SK-N-SH (cell line): ENCODE data around the gene PRKAG1. TPM values are rescaled to one million over a fixed set of nuclear protein-coding genes. Genes with fewer than 3 reads are reported as not detected.

Source experiments
- CTCF ChIA-PET: fragments of 300-600, 350-600 bp; formaldehyde crosslinking; extraction: SDS; loops from one replicate; lab custom pipeline; 2021; lab: Yijun Ruan, JAX
- POLR2A ChIA-PET: fragments of 350-600 bp; sonication (Branson Sonifier 250); formaldehyde crosslinking; extraction: SDS; loops from one replicate; lab custom pipeline; 2020; ENCODE audit warnings: antibody characterized with exemption, inconsistent platforms; lab: Yijun Ruan, JAX
- DNase-seq: peaks from one replicate; pipeline ENCODE4 v3.0.0; 2012
- H2AFZ ChIP-seq: fragments of 200-600 bp; sonication (generic); 2 replicates; pipeline ENCODE4 v1.8.1; 2016; ENCODE audit warnings: antibody characterized with exemption, mild to moderate bottlenecking, low read depth
- H3F3A ChIP-seq: fragments of 200-600 bp; sonication (generic); replicated peaks from 2 replicates; pipeline ENCODE3; 2016; ENCODE audit warnings: antibody characterized with exemption, mild to moderate bottlenecking; ENCODE audit not compliant: insufficient read depth
- H3K27ac ChIP-seq, 2 experiments: fragments of 200-500 bp in 1 of 2; fragments of 200-600 bp in 1 of 2; sonication (Bioruptor generic) in 1 of 2; sonication (generic), shearing (Covaris generic) in 1 of 2; 2 replicates each; pipeline versions ENCODE4 v1.5.1 to v1.6.1; 2014 to 2016; ENCODE audit warnings: low read depth in 2 of 2, inconsistent platforms in 1 of 2, low read length in 1 of 2, mild to moderate bottlenecking in 1 of 2, mixed read lengths in 1 of 2
- H3K27me3 ChIP-seq: fragments of 200-600 bp; sonication (generic), shearing (Covaris generic); 2 replicates; pipeline ENCODE4 v1.6.1; 2016; ENCODE audit warnings: mixed run types; ENCODE audit not compliant: insufficient read depth
- H3K36me3 ChIP-seq, 2 experiments: fragments of 200-500 bp in 1 of 2; fragments of 200-600 bp in 1 of 2; sonication (Bioruptor generic) in 1 of 2; sonication (generic) in 1 of 2; replicated peaks in 1 of 2; 2 replicates each; pipeline versions ENCODE3 to v1.5.1; 2014 to 2016; ENCODE audit warnings: low read length in 1 of 2, mild to moderate bottlenecking in 1 of 2; ENCODE audit not compliant: insufficient read depth in 2 of 2, control insufficient read depth in 1 of 2
- H3K4me1 ChIP-seq, 2 experiments: fragments of 200-500 bp in 1 of 2; fragments of 200-600 bp in 1 of 2; sonication (Bioruptor generic) in 1 of 2; sonication (generic), shearing (Covaris generic) in 1 of 2; 2 replicates each; pipeline versions ENCODE4 v1.5.1 to v1.6.1; 2014 to 2016; ENCODE audit warnings: low read depth in 1 of 2, low read length in 1 of 2, mixed run types in 1 of 2; ENCODE audit not compliant: insufficient read depth in 2 of 2, control insufficient read depth in 1 of 2
- H3K4me2 ChIP-seq: fragments of 200-600 bp; sonication (generic), shearing (Covaris generic); 2 replicates; pipeline ENCODE4 v1.6.1; 2017; ENCODE audit warnings: mixed run types
- H3K4me3 ChIP-seq, 2 experiments: fragments of 200-500 bp in 1 of 2; fragments of 200-600 bp in 1 of 2; sonication (Bioruptor generic) in 1 of 2; sonication (generic), shearing (Covaris generic) in 1 of 2; 2 replicates each; pipeline versions ENCODE4 v1.5.1 to v1.8.1; 2014 to 2016; ENCODE audit warnings: low read depth in 2 of 2, inconsistent platforms in 1 of 2, low read length in 1 of 2, mild to moderate bottlenecking in 1 of 2, mixed read lengths in 1 of 2, moderate library complexity in 1 of 2
- H3K79me2 ChIP-seq: fragments of 200-600 bp; sonication (generic); 2 replicates; pipeline ENCODE4 v1.8.1; 2017; ENCODE audit warnings: mild to moderate bottlenecking; ENCODE audit not compliant: insufficient read depth
- H3K9ac ChIP-seq: fragments of 200-600 bp; sonication (generic); 2 replicates; pipeline ENCODE4 v1.6.1; 2017; ENCODE audit warnings: mixed run types
- H3K9me2 ChIP-seq: fragments of 200-600 bp; sonication (generic); 2 replicates; pipeline ENCODE4 v1.6.1; 2017; ENCODE audit warnings: mixed run types
- H3K9me3 ChIP-seq: fragments of 200-600 bp; sonication (generic); 2 replicates; pipeline ENCODE4 v1.6.1; 2017; ENCODE audit warnings: mixed run types, mild to moderate bottlenecking, moderate library complexity
- H4K20me1 ChIP-seq: fragments of 200-600 bp; sonication (generic); 2 replicates; pipeline ENCODE4 v1.6.1; 2017; ENCODE audit warnings: mild to moderate bottlenecking, mixed run types; ENCODE audit not compliant: insufficient read depth
- ELF1 ChIP-seq: IDR thresholded peaks from 2 replicates; pipeline ENCODE4 v1.4.0; 2012
- FOSL2 ChIP-seq: IDR thresholded peaks from 2 replicates; pipeline ENCODE4 v1.4.0; 2012; ENCODE audit warnings: low read depth, mild to moderate bottlenecking, moderate library complexity, borderline replicate concordance
- FOXJ3 ChIP-seq: sonication (generic); formaldehyde crosslinking; IDR thresholded peaks from 2 replicates; pipeline ENCODE4 v1.5.1; 2020; ENCODE audit warnings: mild to moderate bottlenecking, missing genetic modification reagents
- FOXM1 ChIP-seq: IDR thresholded peaks from 2 replicates; pipeline ENCODE4 v1.4.0; 2012; ENCODE audit warnings: low read depth, mild to moderate bottlenecking
- GABPA ChIP-seq: IDR thresholded peaks from 2 replicates; pipeline ENCODE4 v1.4.0; 2012; ENCODE audit warnings: low read depth, mild to moderate bottlenecking
- GATA2 ChIP-seq: sonication (generic); formaldehyde crosslinking; IDR thresholded peaks from 2 replicates; pipeline ENCODE4 v1.5.0; 2020; ENCODE audit warnings: mild to moderate bottlenecking, missing genetic modification reagents
- JUND ChIP-seq: IDR thresholded peaks from 2 replicates; pipeline ENCODE4 v1.4.0; 2012
- MEF2A ChIP-seq: IDR thresholded peaks from 2 replicates; pipeline ENCODE4 v1.4.0; 2012; ENCODE audit warnings: low read depth, borderline replicate concordance
- MXI1 ChIP-seq: IDR thresholded peaks from 2 replicates; pipeline ENCODE4 v1.6.1; 2012; ENCODE audit warnings: mild to moderate bottlenecking, low read depth, low read length, improper control_type of control experiment
- NRF1 ChIP-seq: IDR thresholded peaks from 2 replicates; pipeline ENCODE4 v1.6.1; 2012; ENCODE audit warnings: low read depth, mild to moderate bottlenecking, low read length
- RCOR1 ChIP-seq: fragments of 150-350 bp; IDR thresholded peaks from 2 replicates; pipeline ENCODE4 v1.6.1; 2017; ENCODE audit warnings: antibody characterized with exemption, low read length
- TAF1 ChIP-seq: IDR thresholded peaks from 2 replicates; pipeline ENCODE4 v1.6.1; 2012; ENCODE audit warnings: low read depth, mild to moderate bottlenecking, low read length, moderate library complexity, borderline replicate concordance
- TCF12 ChIP-seq: IDR thresholded peaks from 2 replicates; pipeline ENCODE4 v1.4.0; 2012
- WGBS: methylation state at CpG from one replicate; pipeline ENCODE4 v1.1.6; 2017; ENCODE audit warnings: low lambda C conversion rate; 5-methylcytosine and 5-hydroxymethylcytosine counted together
- polyA plus RNA-seq, 3 experiments: library from polyadenylated mRNA; depleted of rRNA; stranded (reverse); fragments of >200 nt; gene quantifications; 2 replicates each; pipeline ENCODE4 v1.2.3, GENCODE V29; 2012
- TF ChIP-seq, protein P1 (sequence below): IDR thresholded peaks from 2 replicates; pipeline ENCODE4 v1.4.0; 2012; ENCODE audit warnings: low read depth, borderline replicate concordance
- TF ChIP-seq, protein P2 (sequence below): IDR thresholded peaks from 2 replicates; pipeline ENCODE4 v1.4.0; 2012; ENCODE audit warnings: low read depth
- TF ChIP-seq, protein P3 (sequence below): fragments of 200-600 bp; sonication (generic); IDR thresholded peaks from 2 replicates; pipeline ENCODE4 v1.6.1; 2017; ENCODE audit warnings: antibody characterized with exemption, mild to moderate bottlenecking, moderate library complexity
- TF ChIP-seq, protein P4 (sequence below): IDR thresholded peaks from 2 replicates; pipeline ENCODE4; 2012

Gene PRKAG1
- polyA plus RNA-seq, 1 of the 3 experiments (the other 2 are of a cell fraction) = 75.1 TPM

DNA sequence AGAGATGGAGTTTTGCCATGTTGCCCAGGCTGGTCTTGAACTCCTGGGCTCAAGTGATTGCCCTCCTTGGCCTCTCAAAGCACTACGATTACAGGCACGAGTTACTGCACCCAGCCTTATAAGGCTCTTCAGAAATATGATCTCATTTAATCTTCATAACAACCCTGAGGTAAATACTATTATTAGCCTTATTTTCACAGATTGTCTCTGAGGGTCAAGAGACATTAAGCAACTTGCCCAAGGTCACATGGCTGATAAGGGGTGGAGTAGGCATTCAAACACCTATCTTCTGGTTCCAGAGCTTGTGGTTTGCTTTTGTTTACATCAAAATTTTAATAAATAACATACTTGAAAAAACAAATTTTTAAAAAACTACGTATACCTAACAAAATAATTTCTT lies 5.1 kb downstream of the PRKAG1 start:
- Histone ChIP-seq H4K20me1 (no peaks in the 10 kb centered on the region; the same call in none of the 2 replicates), H3F3A (peaks cover 3% of the 10 kb centered on the region), H3K27me3 (no peaks in the 10 kb centered on the region), H3K4me1 (peaks cover 0 to 7% of the 10 kb centered on the region in 2 experiments; a peak in 2 of 4 replicates), H3K9ac (no peak overlapping the region), H3K36me3 (peaks cover 13 to 38% of the 10 kb centered on the region in 2 experiments), H2AFZ (no peak overlapping the region), H3K27ac (no peak overlapping the region), H3K9me2 (no peaks in the 10 kb centered on the region), H3K4me3 (no peak overlapping the region), H3K9me3 (no peaks in the 10 kb centered on the region), H3K4me2 (no peak overlapping the region), H3K79me2 (peaks cover 39% of the 10 kb centered on the region)
- TF ChIP-seq RCOR1 = no peak
- no peak for TF ChIP-seq NRF1
- TF ChIP-seq GATA2 = no peak
- TF ChIP-seq FOXM1 = no peak
- no peak for TF ChIP-seq JUND
- TF ChIP-seq TAF1 = no peak
- no peak for TF ChIP-seq TCF12
- TF ChIP-seq, protein P1, sequence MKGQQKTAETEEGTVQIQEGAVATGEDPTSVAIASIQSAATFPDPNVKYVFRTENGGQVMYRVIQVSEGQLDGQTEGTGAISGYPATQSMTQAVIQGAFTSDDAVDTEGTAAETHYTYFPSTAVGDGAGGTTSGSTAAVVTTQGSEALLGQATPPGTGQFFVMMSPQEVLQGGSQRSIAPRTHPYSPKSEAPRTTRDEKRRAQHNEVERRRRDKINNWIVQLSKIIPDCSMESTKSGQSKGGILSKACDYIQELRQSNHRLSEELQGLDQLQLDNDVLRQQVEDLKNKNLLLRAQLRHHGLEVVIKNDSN = no peak
- no peak for TF ChIP-seq MXI1
- TF ChIP-seq FOXJ3 = no peak
- TF ChIP-seq GABPA = no peak
- no peak for TF ChIP-seq MEF2A
- TF ChIP-seq, protein P2, sequence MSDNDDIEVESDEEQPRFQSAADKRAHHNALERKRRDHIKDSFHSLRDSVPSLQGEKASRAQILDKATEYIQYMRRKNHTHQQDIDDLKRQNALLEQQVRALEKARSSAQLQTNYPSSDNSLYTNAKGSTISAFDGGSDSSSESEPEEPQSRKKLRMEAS = no peak
- TF ChIP-seq ELF1 = no peak
- no peak for TF ChIP-seq FOSL2
- CTCF ChIA-PET = interaction anchor here (1.8 to 11.3 kb wide), 4 partner anchors 15 to 35 kb away, joined by 4 to 136 read pairs (median 9); partner anchors contain the start of genes DDN and WNT1
- POLR2A ChIA-PET = no interaction called here
- no peak for DNase-seq
- 97% methylated on average over 3 of the region's 3 CpGs for WGBS

DNA sequence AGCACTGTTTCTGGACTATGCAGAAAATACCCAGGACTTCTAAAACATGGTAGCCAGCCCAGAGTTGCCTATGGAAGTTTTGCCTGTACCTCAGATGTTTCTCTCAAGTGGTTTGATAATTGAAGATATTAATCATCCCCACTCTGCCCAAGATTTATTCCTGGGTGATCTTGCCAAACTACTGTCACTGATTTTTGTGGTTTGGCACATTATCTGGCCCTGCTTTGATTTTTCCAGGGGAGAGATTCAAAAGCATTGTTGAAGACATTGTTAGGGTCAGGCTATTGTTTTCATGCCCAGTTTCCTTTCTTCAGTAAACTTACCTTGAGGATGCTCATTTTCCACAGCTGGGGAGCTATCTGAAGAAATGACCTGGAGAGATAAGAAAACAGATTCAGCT lies 5.8 kb downstream of the PRKAG1 start:
- Histone ChIP-seq H3K9me2 (no peaks in the 10 kb centered on the region), H3K27ac (no peak overlapping the region), H3K36me3 (peaks cover 13 to 42% of the 10 kb centered on the region in 2 experiments), H4K20me1 (no peaks in the 10 kb centered on the region; the same call in none of the 2 replicates), H3F3A (peaks cover 3% of the 10 kb centered on the region), H3K9me3 (no peaks in the 10 kb centered on the region), H3K4me2 (no peak overlapping the region), H3K4me3 (no peak overlapping the region), H3K79me2 (peaks cover 34% of the 10 kb centered on the region), H3K9ac (no peak overlapping the region), H2AFZ (no peak overlapping the region), H3K4me1 (peaks cover 0 to 5% of the 10 kb centered on the region in 2 experiments; a peak in 2 of 4 replicates), H3K27me3 (no peaks in the 10 kb centered on the region)
- no peak for DNase-seq
- CTCF ChIA-PET = interaction anchor here (1.8 to 11.3 kb wide), 3 partner anchors 14 to 76 kb away, joined by 4 to 136 read pairs (median 5); partner anchors contain the start of gene DDN
- POLR2A ChIA-PET = no interaction called here
- TF ChIP-seq, protein P3, sequence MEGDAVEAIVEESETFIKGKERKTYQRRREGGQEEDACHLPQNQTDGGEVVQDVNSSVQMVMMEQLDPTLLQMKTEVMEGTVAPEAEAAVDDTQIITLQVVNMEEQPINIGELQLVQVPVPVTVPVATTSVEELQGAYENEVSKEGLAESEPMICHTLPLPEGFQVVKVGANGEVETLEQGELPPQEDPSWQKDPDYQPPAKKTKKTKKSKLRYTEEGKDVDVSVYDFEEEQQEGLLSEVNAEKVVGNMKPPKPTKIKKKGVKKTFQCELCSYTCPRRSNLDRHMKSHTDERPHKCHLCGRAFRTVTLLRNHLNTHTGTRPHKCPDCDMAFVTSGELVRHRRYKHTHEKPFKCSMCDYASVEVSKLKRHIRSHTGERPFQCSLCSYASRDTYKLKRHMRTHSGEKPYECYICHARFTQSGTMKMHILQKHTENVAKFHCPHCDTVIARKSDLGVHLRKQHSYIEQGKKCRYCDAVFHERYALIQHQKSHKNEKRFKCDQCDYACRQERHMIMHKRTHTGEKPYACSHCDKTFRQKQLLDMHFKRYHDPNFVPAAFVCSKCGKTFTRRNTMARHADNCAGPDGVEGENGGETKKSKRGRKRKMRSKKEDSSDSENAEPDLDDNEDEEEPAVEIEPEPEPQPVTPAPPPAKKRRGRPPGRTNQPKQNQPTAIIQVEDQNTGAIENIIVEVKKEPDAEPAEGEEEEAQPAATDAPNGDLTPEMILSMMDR = no peak
- TF ChIP-seq, protein P4, sequence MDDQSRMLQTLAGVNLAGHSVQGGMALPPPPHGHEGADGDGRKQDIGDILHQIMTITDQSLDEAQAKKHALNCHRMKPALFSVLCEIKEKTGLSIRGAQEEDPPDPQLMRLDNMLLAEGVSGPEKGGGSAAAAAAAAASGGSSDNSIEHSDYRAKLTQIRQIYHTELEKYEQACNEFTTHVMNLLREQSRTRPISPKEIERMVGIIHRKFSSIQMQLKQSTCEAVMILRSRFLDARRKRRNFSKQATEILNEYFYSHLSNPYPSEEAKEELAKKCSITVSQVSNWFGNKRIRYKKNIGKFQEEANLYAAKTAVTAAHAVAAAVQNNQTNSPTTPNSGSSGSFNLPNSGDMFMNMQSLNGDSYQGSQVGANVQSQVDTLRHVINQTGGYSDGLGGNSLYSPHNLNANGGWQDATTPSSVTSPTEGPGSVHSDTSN = peak; percentile 12; the same call in 1 of the 2 replicates
